OCI-LY7 (cell line): ENCODE data around the gene FBXO5.

ENCODE experiments used
- EZH2phosphoT487 ChIP-seq: fragments of 200-600 bp; sonication (generic); IDR thresholded peaks from 2 replicates; pipeline ENCODE4 v1.6.1; 2018; ENCODE audit warnings: low read depth, borderline replicate concordance, mild to moderate bottlenecking, mixed run types, antibody characterized with exemption, low read length, moderate library complexity, mixed read lengths
- TF ChIP-seq, protein P1 (sequence below): fragments of 200-600 bp; sonication (generic); conservative IDR thresholded peaks from 2 replicates; pipeline ENCODE4 v1.5.1; 2014; ENCODE audit warnings: mild to moderate bottlenecking, antibody characterized with exemption, low read length, moderate library complexity, mixed read lengths

DNA sequence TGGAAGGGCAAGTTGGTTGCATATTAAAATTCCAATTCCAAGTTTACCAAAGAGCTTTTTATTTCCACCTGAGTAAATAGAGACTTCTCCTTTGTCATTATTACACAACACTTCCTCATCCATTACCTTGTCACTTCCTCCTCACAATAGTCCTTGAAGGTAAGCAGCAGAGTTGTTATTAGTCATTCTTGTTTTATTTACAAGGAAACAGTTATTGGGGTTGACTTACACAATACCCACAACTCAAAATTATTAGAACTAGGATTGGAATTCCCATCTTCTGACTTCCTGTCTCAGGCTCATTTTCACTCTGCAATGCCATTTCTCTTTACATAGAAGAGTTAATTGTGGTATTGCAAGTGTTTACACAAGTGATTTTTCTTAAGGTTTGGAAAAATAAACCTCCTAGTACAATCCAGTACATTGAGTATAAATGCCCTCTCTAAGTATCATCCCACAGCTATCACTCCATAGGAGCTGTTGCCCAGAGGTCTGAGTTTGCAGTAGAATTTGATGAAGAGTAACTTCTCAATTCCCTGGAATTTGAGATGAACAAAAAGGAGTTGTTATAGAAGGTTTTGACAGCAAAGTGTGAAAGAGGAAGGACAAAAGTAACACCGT lies 48.6 kb upstream of the FBXO5 start:
- TF ChIP-seq, protein P1, sequence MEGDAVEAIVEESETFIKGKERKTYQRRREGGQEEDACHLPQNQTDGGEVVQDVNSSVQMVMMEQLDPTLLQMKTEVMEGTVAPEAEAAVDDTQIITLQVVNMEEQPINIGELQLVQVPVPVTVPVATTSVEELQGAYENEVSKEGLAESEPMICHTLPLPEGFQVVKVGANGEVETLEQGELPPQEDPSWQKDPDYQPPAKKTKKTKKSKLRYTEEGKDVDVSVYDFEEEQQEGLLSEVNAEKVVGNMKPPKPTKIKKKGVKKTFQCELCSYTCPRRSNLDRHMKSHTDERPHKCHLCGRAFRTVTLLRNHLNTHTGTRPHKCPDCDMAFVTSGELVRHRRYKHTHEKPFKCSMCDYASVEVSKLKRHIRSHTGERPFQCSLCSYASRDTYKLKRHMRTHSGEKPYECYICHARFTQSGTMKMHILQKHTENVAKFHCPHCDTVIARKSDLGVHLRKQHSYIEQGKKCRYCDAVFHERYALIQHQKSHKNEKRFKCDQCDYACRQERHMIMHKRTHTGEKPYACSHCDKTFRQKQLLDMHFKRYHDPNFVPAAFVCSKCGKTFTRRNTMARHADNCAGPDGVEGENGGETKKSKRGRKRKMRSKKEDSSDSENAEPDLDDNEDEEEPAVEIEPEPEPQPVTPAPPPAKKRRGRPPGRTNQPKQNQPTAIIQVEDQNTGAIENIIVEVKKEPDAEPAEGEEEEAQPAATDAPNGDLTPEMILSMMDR, result no peak
- no peak for TF ChIP-seq EZH2phosphoT487
